ENCODE results near the gene EXOC1L.

GRCh38 chr4:55876387-55876786, 56.8 kb downstream of the EXOC1L start:
- TF ChIP-seq POLR2AphosphoS5 (IDR thresholded peaks at IDR 0.05; ENCODE audit: low read depth, low read length) (no peak), REST (IDR thresholded peaks at IDR 0.05; ENCODE audit: insufficient read depth in 1 of 2, low read depth in 2 of 2, low read length in 2 of 2) (no peak), SIN3A (IDR thresholded peaks at IDR 0.05; ENCODE audit: borderline replicate concordance, insufficient read depth, low read length) (no peak), TAF1 (IDR thresholded peaks at IDR 0.05; ENCODE audit: borderline replicate concordance, insufficient read depth, low read length) (no peak)

Data from PFSK-1 (cell line).